OCI-LY1 (cell line): ENCODE data around the gene STARD4.

Experiments used
- H2AFZ ChIP-seq: fragments of 200-600 bp; sonication (generic), shearing (Covaris generic); 2 replicates; pipeline ENCODE4 v1.6.0; 2014; ENCODE audit warnings: antibody characterized with exemption, mild to moderate bottlenecking, low read length
- H3F3A ChIP-seq: fragments of 200-600 bp; sonication (generic), shearing (Covaris generic); 2 replicates; pipeline ENCODE4 v1.6.0; 2014; ENCODE audit warnings: mild to moderate bottlenecking, antibody characterized with exemption, low read length, moderate library complexity; ENCODE audit not compliant: insufficient read depth
- H3K27ac ChIP-seq: fragments of 200-600 bp; sonication (generic); 2 replicates; pipeline ENCODE4 v1.5.1; 2014; ENCODE audit warnings: low read length, mixed run types, mild to moderate bottlenecking, low read depth; ENCODE audit not compliant: poor library complexity, severe bottlenecking
- H3K27me3 ChIP-seq: fragments of 200-600 bp; sonication (generic); 2 replicates; pipeline ENCODE4 v1.6.0; 2014; ENCODE audit warnings: antibody characterized with exemption, mild to moderate bottlenecking, low read length, moderate library complexity; ENCODE audit not compliant: insufficient read depth
- H3K36me3 ChIP-seq: fragments of 200-600 bp; sonication (generic); 2 replicates; pipeline ENCODE4 v1.6.1; 2014; ENCODE audit warnings: mild to moderate bottlenecking, antibody characterized with exemption, low read length, moderate library complexity, mixed read lengths; ENCODE audit not compliant: insufficient read depth
- H3K4me1 ChIP-seq: fragments of 200-600 bp; sonication (generic); 2 replicates; pipeline ENCODE4 v1.5.1; 2014; ENCODE audit warnings: mild to moderate bottlenecking, low read length, moderate library complexity; ENCODE audit not compliant: insufficient read depth, severe bottlenecking
- H3K4me2 ChIP-seq: fragments of 200-600 bp; sonication (generic), shearing (Covaris generic); 2 replicates; pipeline ENCODE4 v1.6.1; 2014; ENCODE audit warnings: low read length
- H3K4me3 ChIP-seq: fragments of 200-600 bp; sonication (generic); 2 replicates; pipeline ENCODE4 v1.5.1; 2014; ENCODE audit warnings: low read length, low read depth, mild to moderate bottlenecking, mixed read lengths; ENCODE audit not compliant: poor library complexity, severe bottlenecking
- H3K79me2 ChIP-seq: fragments of 200-600 bp; shearing (Covaris generic); 2 replicates; pipeline ENCODE4 v1.6.1; 2016; ENCODE audit warnings: mixed run types, low read length, mixed read lengths; ENCODE audit not compliant: insufficient read depth
- H3K9ac ChIP-seq: fragments of 200-600 bp; sonication (generic), shearing (Covaris generic); 2 replicates; pipeline ENCODE4 v1.6.1; 2014; ENCODE audit warnings: mild to moderate bottlenecking, low read length, mixed read lengths
- H3K9me2 ChIP-seq: fragments of 200-600 bp; sonication (generic), shearing (Covaris generic); 2 replicates; pipeline ENCODE4 v1.6.1; 2014; ENCODE audit warnings: low read depth, mild to moderate bottlenecking, low read length, mixed read lengths
- H3K9me3 ChIP-seq: fragments of 200-600 bp; shearing (Covaris generic); 2 replicates; pipeline ENCODE4 v1.6.1; 2014; ENCODE audit warnings: low read length, mixed read lengths
- H4K20me1 ChIP-seq: fragments of 200-600 bp; sonication (generic), shearing (Covaris generic); 2 replicates; pipeline ENCODE4 v1.6.0; 2016; ENCODE audit warnings: mild to moderate bottlenecking, low read length; ENCODE audit not compliant: insufficient read depth
- CTCF ChIP-seq: fragments of 200-600 bp; sonication (generic), shearing (Covaris generic); IDR thresholded peaks from 2 replicates; pipeline ENCODE4 v1.5.1; 2017; ENCODE audit warnings: mild to moderate bottlenecking, antibody characterized with exemption, low read length, moderate library complexity, mixed read lengths
- EZH2 ChIP-seq: fragments of 200-600 bp; sonication (generic), shearing (Covaris generic); IDR thresholded peaks from 2 replicates; pipeline ENCODE4 v1.8.0; 2017; ENCODE audit warnings: borderline replicate concordance, mixed run types, mild to moderate bottlenecking, antibody characterized with exemption, low read length, moderate library complexity, mixed read lengths

STARD4 gene

DNA sequence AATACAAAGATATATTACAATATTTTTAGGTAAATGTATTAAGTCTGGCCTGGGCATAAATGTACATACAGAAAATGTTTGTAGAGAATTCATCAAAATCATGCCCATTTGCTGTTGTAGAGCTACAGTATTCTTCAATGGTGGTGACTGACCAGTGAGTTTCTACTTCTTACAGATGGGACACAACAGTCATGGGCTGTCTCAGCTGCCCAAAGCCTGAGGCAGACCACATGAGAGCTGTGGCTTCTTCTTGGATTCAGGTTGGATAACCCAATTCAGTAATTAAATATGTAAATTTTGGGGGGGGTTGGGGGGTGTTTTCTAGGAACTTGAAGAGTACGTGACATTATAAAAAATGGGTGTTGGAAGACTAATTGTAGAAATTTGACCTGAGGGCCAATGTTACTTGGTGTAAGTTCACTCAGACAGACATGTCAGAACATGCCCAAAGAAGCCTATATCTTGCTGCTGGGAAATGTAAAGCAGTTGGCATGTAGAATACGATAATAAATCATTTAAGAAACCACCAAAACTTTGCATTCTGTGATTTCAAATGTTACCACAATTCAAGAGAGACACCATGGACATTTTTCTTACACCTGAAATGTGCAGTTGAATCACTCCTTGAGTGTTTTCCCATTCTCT is 17.9 kb downstream of the STARD4 start:
- H3K79me2 ChIP-seq = no peaks in the 10 kb centered on the region
- no peaks in the 10 kb centered on the region for H3F3A ChIP-seq
- no peaks in the 10 kb centered on the region for H3K9me3 ChIP-seq
- H3K27ac ChIP-seq = peak overlapping the region; percentile 79
- H4K20me1 ChIP-seq = no peaks in the 10 kb centered on the region
- H3K9ac ChIP-seq = no peak overlapping the region
- H3K4me2 ChIP-seq = no peak overlapping the region
- TF ChIP-seq EZH2 = no peak
- no peak for TF ChIP-seq CTCF
- H2AFZ ChIP-seq = no peak overlapping the region
- no peaks in the 10 kb centered on the region for H3K27me3 ChIP-seq
- peaks cover 12% of the 10 kb centered on the region for H3K4me1 ChIP-seq
- peaks cover 48% of the 10 kb centered on the region for H3K36me3 ChIP-seq
- H3K4me3 ChIP-seq = no peak overlapping the region
- no peaks in the 10 kb centered on the region for H3K9me2 ChIP-seq

DNA sequence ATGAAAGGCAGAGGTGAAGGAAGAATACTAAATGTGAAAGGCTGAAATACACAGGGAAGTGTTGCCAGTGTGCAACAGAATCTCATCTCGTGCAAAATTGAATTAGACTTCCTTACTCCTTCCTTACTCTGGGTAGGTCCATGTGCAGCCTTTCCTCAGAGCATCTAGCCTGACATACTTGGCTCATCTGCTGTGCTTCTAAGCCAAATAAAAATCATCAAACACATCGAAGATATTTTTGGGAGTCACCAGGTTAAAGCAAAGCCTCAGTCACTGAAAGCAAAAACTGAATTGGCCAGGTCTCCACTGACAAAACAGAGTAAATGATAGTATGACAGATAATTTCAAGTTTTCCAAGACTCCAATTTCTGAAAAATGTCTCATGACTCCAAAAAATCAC is 19.3 kb downstream of the STARD4 start:
- no peak overlapping the region for H2AFZ ChIP-seq
- H3F3A ChIP-seq = no peaks in the 10 kb centered on the region
- H3K36me3 ChIP-seq = peaks cover 34% of the 10 kb centered on the region; the same call in 1 of the 2 replicates
- no peak overlapping the region for H3K4me3 ChIP-seq
- H3K27me3 ChIP-seq = no peaks in the 10 kb centered on the region
- no peak overlapping the region for H3K9ac ChIP-seq
- peak overlapping the region; percentile 79 for H3K27ac ChIP-seq
- no peaks in the 10 kb centered on the region for H3K9me2 ChIP-seq
- H4K20me1 ChIP-seq = no peaks in the 10 kb centered on the region
- H3K79me2 ChIP-seq = no peaks in the 10 kb centered on the region
- no peak overlapping the region for H3K4me2 ChIP-seq
- TF ChIP-seq CTCF = no peak
- TF ChIP-seq EZH2 = no peak
- no peaks in the 10 kb centered on the region for H3K9me3 ChIP-seq
- H3K4me1 ChIP-seq = peaks cover 12% of the 10 kb centered on the region

- Histone ChIP-seq H3K4me2 (no peak overlapping the region), H3K4me1 (no peaks in the 10 kb centered on the region), H3K9me2 (no peaks in the 10 kb centered on the region), H3K27me3 (no peaks in the 10 kb centered on the region), H3K9me3 (no peaks in the 10 kb centered on the region), H3F3A (no peaks in the 10 kb centered on the region), H3K79me2 (no peaks in the 10 kb centered on the region), H3K36me3 (peaks cover 35% of the 10 kb centered on the region), H3K4me3 (no peak overlapping the region), H4K20me1 (no peaks in the 10 kb centered on the region), H3K9ac (no peak overlapping the region), H2AFZ (no peak overlapping the region), H3K27ac (no peak overlapping the region)
- TF ChIP-seq EZH2 (no peak), CTCF (no peak)
Measured at GRCh38 chr5:111488353-111488752, 24.0 kb downstream of the STARD4 start.
